Retinal pigment epithelial cell (primary cell): ENCODE measurements around the gene MYO1G.

Experiments used
- DNase-seq: peaks from one replicate; pipeline ENCODE4 v3.0.0-alpha.2; 2010; ENCODE audit warnings: low read depth
- H3K4me3 ChIP-seq: 2 replicates; pipeline ENCODE4 v1.5.1; 2011; ENCODE audit warnings: mild to moderate bottlenecking, low read length, control low read depth, moderate library complexity
- TF ChIP-seq, protein P1 (sequence below): conservative IDR thresholded peaks from 2 replicates; pipeline ENCODE4 v1.5.1; 2011; ENCODE audit warnings: low read depth, low read length, control low read depth, inconsistent platforms

The MYO1G gene

DNA sequence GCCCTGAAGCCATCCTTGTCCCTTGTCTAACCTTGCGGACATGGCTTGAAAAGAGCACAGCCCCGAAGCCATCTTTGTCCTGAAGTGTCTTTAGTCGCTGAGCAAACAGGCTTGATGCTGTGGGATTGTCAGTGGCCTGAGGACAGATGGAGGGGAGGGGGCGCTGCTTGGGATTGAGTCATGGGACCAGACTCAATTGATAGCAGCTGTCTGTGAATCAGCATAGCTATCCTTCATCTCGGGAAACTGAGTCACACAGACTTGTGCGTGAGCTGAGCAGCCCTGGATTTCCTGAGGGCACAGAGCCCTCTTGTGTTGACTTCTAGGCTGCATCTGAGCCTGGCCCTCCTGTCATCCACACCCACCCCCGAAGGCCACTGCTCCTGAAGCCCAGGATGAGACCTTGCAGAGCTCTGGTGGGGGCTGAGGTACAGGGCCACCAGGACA lies 14.4 kb downstream of the MYO1G start:
- no peak for DNase-seq
- TF ChIP-seq, protein P1, sequence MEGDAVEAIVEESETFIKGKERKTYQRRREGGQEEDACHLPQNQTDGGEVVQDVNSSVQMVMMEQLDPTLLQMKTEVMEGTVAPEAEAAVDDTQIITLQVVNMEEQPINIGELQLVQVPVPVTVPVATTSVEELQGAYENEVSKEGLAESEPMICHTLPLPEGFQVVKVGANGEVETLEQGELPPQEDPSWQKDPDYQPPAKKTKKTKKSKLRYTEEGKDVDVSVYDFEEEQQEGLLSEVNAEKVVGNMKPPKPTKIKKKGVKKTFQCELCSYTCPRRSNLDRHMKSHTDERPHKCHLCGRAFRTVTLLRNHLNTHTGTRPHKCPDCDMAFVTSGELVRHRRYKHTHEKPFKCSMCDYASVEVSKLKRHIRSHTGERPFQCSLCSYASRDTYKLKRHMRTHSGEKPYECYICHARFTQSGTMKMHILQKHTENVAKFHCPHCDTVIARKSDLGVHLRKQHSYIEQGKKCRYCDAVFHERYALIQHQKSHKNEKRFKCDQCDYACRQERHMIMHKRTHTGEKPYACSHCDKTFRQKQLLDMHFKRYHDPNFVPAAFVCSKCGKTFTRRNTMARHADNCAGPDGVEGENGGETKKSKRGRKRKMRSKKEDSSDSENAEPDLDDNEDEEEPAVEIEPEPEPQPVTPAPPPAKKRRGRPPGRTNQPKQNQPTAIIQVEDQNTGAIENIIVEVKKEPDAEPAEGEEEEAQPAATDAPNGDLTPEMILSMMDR: peak; percentile 49
- no peak overlapping the region for H3K4me3 ChIP-seq

DNA sequence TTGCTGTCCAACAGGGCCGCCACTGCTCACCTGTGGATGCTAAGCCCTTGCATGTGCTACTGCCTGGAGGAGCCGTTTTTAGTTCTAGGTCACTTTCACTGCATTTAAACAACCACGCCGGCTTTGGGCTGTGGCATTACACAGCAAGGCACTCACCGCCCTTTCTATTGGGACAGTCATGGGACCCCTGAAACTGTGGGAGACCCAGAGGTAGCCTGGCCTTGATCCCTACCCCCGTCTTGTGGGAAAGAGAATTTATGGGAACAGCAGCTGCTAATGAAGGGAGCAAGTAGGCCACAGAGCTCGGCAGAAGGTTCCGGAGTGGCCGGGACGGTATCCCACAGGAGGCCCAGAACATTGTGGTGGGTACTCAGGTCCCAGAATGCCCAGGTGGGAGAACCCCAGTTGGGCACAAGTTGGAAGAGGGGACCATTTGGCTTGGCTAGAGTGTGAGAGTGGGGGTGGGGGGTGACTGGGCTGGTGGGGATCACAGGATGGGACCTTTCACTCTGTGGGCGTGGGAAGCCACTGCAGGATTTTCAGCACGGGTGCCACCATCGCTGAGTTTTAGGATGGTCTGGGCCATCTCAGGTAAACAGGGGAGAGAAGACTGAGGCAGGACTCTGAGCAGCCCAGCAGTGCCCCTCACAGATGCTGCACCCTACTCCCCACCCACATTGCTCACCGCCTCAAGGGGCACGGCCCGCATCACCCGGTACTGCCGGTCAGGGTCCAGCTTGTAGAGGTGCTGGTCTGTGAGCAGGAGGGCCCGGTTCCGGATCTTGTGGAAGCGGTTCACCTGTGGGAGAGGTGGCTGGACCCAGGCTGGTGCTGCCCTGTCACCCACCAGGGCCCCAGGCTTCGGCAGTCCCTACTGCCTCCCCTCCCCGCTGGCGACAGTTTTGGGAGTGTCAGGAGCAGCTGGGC lies 15.2 kb downstream of the MYO1G start:
- TF ChIP-seq, protein P1: no peak
- no peak for DNase-seq
- no peak overlapping the region for H3K4me3 ChIP-seq

DNA sequence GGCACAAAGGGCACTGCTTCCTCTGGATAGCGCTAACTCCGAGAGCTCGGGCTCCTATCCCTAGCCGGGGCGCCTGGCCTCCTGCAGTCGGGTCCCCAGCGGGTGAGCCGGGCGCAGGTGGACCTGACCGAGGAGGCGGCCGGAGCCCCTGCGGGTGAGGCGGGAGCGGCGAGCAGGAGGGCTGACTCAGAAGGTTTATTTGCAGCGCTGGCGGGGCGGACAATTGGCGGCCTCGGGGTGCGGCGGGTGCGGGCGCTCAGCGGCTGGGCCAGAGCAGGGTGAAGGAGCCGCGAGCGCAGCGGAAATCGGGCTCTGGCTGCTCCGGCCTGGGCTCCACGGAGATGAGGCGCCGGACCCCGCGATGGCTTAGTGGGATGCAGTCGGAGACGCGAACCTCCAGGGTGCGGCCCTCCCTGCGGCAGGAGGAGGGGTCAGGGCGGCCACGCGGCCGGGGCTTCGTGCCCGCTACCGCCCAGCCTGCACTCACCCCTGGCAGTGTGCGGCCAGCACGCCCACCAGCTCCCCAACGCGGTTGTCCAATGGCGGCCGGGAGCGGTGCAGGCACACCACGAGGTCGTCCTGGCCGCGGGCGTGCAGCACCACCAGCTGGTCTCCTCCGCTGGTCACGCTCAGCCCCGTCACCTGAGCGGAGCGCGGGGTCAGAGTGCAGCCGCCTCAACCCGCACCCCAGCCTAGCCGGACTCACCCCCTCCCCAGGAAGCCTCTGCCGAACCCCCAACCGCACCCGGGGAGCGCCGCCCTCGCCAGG lies 16.1 kb downstream of the MYO1G start:
- DNase-seq: no peak
- TF ChIP-seq, protein P1: no peak

DNA sequence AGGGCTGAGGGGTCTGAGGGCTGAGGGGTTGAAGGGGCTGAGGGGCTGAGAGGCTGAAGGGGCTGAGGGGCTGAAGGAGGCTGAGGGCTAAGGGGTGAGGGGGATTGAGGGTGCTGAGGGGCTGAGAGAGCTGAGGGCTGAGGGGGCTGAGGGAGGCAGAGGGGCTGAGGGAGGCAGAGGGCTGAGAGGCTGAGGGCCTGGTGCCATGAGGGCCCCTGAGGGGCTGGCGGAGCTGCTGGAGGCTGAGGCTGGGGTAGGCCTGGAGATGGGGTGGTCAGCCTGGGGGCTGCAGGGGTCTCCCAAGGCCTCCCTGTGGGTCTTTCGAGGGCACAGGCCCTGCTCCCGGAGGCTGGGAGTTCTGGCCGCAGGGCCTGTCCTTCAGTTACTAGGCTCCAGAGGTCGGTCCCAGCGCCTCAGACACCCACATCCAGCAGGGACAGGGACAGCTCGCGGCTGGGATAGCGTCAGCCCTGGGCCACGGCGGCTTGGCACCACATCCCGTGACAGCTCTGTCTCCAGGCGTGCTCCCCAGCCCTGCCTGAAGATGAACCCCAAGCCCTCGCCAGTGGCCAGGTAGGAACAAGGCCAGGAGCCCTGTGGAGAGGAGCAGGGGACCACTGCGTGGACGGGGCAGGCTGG lies 16.9 kb downstream of the MYO1G start:
- TF ChIP-seq, protein P1: no peak
- no peak for DNase-seq

More for the DNA sequence above, 16.1 kb downstream of the MYO1G start:
- H3K4me3 ChIP-seq: peak overlapping the region; percentile 32

DNA sequence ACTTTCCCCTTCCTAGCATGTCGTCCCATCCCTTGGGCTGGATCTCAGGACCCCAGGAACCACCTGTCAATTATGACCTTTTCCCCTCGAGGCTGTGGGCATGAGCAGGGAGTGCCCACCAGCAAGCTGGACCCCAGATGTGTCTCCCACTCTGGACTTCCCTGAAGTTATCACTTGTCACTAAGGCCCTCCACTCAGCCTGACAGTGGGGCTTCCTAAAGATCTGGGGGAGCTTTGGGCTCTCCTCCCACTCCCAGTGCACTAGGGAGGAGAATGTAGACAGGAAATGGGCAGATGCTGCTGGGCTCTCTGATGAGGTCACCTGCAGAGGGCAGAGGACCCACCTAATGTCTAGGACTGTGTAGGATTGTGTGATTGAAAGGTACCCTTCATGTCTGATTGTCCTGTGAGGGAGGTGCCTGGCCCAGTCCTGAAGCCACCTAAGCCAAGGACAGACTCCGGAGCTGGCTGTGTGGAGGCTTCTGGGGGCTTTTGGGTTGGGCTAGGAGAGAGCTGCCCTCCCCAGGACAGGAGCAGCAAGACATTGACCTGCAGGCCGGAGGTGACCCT lies 18.7 kb downstream of the MYO1G start:
- no peak for DNase-seq

More for the DNA sequence above, 16.9 kb downstream of the MYO1G start:
- no peak overlapping the region for H3K4me3 ChIP-seq

DNA sequence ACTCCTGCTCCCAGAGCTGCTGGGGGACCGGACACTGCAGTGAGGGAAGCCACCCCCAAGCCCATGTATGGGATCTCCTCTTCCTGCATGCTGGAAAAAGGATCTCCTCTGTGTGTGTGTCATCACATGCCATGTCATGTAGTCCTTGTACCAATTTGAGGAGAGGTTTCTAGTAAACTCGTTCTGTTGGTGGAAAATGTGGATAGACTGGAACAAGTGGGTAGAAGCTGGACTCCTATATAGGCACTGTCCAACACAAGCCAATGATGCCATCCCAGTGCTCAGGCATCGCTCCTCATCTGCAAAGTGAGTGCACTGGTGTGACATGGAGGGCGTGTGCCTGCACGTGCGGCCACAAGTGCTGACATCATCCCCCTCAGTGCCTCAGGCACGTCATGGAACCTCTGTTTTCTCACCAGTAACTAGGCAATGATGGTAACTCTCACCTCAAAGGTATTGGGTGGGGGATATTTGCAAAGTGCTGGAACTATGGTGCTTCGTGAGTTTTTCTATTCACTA lies 19.3 kb downstream of the MYO1G start:
- DNase-seq: no peak
- H3K4me3 ChIP-seq: no peak overlapping the region
- TF ChIP-seq, protein P1: no peak

More for the DNA sequence above, 18.7 kb downstream of the MYO1G start:
- no peak overlapping the region for H3K4me3 ChIP-seq
- TF ChIP-seq, protein P1: no peak
